BLaER1 treated with 17β-estradiol and CSF1 and Interleukin-3, amounts not matched to agents 10 nM and 100 nM (cell line): ENCODE results near the gene ATP1B1.

Experiments used
- H3K27ac ChIP-seq, 11 experiments: shearing (Covaris generic); formaldehyde crosslinking; 2 replicates each; pipeline ENCODE4 v1.8.1; 2022
- H3K27me3 ChIP-seq, 11 experiments: shearing (Covaris generic); formaldehyde crosslinking; 2 replicates each; pipeline ENCODE4 v1.8.1; 2022
- H3K36me3 ChIP-seq, 11 experiments: shearing (Covaris generic); formaldehyde crosslinking; 2 replicates each; pipeline ENCODE4 v1.8.1; 2022
- H3K4me1 ChIP-seq, 10 experiments: shearing (Covaris generic); formaldehyde crosslinking; 2 replicates each; pipeline ENCODE4 v1.8.1; 2022
- H3K4me2 ChIP-seq, 11 experiments: shearing (Covaris generic); formaldehyde crosslinking; 2 replicates each; pipeline ENCODE4 v1.8.1; 2022
- H3K4me3 ChIP-seq, 10 experiments: shearing (Covaris generic); formaldehyde crosslinking; 2 replicates each; pipeline ENCODE4 v1.8.1; 2022
- H3K9ac ChIP-seq, 11 experiments: shearing (Covaris generic); formaldehyde crosslinking; 2 replicates each; pipeline ENCODE4 v1.8.1; 2022
- H3K9me3 ChIP-seq, 11 experiments: shearing (Covaris generic); formaldehyde crosslinking; replicated peaks in 1 of 11; 2 replicates each; pipeline ENCODE4 v1.8.1; 2022
- H4K20me1 ChIP-seq, 11 experiments: shearing (Covaris generic); formaldehyde crosslinking; 2 replicates each; pipeline ENCODE4 v1.8.1; 2022
- Cebpa-rat ChIP-seq, 11 experiments: shearing (Covaris generic); IDR thresholded peaks; 2 replicates each; pipeline ENCODE4 v1.8.1; 2022

Gene ATP1B1

GRCh38 chr1:169148472-169149252, 42.2 kb downstream of the ATP1B1 start:
- no peak for TF ChIP-seq Cebpa-rat (IDR thresholded peaks at IDR 0.05)
- Histone ChIP-seq H3K27me3 (no peaks in the 10 kb centered on the region), H3K4me3 (no peak overlapping the region), H4K20me1 (no peaks in the 10 kb centered on the region), H3K4me2 (no peak overlapping the region), H3K9ac (no peak overlapping the region), H3K4me1 (no peaks in the 10 kb centered on the region), H3K36me3 (no peaks in the 10 kb centered on the region), H3K9me3 (no peaks in the 10 kb centered on the region), H3K27ac (no peak overlapping the region)

- Histone ChIP-seq H3K27me3 (no peaks in the 10 kb centered on the region), H3K9me3 (no peaks in the 10 kb centered on the region), H4K20me1 (no peaks in the 10 kb centered on the region), H3K4me2 (no peak overlapping the region), H3K9ac (no peak overlapping the region), H3K4me3 (no peak overlapping the region), H3K27ac (no peak overlapping the region), H3K4me1 (no peaks in the 10 kb centered on the region), H3K36me3 (no peaks in the 10 kb centered on the region)
- TF ChIP-seq Cebpa-rat (IDR thresholded peaks at IDR 0.05), result no peak
Observed at GRCh38 chr1:169149555-169150286, 43.2 kb downstream of the ATP1B1 start.

- no peak overlapping the region for H3K27ac ChIP-seq
- H4K20me1 ChIP-seq, result no peaks in the 10 kb centered on the region
- no peak overlapping the region for H3K4me2 ChIP-seq
- H3K27me3 ChIP-seq, result no peaks in the 10 kb centered on the region
- no peak for TF ChIP-seq Cebpa-rat (IDR thresholded peaks at IDR 0.05)
- H3K4me1 ChIP-seq, result no peaks in the 10 kb centered on the region
- no peaks in the 10 kb centered on the region for H3K36me3 ChIP-seq
- no peak overlapping the region for H3K9ac ChIP-seq
- no peak overlapping the region for H3K4me3 ChIP-seq
- no peaks in the 10 kb centered on the region for H3K9me3 ChIP-seq
Observed at GRCh38 chr1:169150641-169151337, 44.3 kb downstream of the ATP1B1 start.

- Histone ChIP-seq H4K20me1 (no peaks in the 10 kb centered on the region), H3K4me1 (no peaks in the 10 kb centered on the region), H3K36me3 (no peaks in the 10 kb centered on the region), H3K27me3 (no peaks in the 10 kb centered on the region), H3K9me3 (no peaks in the 10 kb centered on the region), H3K27ac (no peak overlapping the region), H3K4me3 (no peak overlapping the region), H3K4me2 (no peak overlapping the region), H3K9ac (no peak overlapping the region)
- TF ChIP-seq Cebpa-rat (IDR thresholded peaks at IDR 0.05), result no peak
Observed at GRCh38 chr1:169151338-169151837, 44.9 kb downstream of the ATP1B1 start.

- Histone ChIP-seq H3K9ac (no peak overlapping the region), H4K20me1 (no peaks in the 10 kb centered on the region), H3K4me1 (no peaks in the 10 kb centered on the region), H3K36me3 (no peaks in the 10 kb centered on the region), H3K27me3 (no peaks in the 10 kb centered on the region), H3K9me3 (no peaks in the 10 kb centered on the region), H3K4me2 (no peak overlapping the region), H3K27ac (no peak overlapping the region), H3K4me3 (no peak overlapping the region)
- no peak for TF ChIP-seq Cebpa-rat (IDR thresholded peaks at IDR 0.05)
Observed at GRCh38 chr1:169155675-169156074, 49.2 kb downstream of the ATP1B1 start.

- Histone ChIP-seq H3K9ac (no peak overlapping the region), H4K20me1 (no peaks in the 10 kb centered on the region), H3K27ac (no peak overlapping the region), H3K36me3 (no peaks in the 10 kb centered on the region), H3K4me1 (peaks cover 0 to 8% (median 0%) of the 10 kb centered on the region in 10 experiments; a peak in 3 of 20 replicates), H3K4me2 (no peak overlapping the region), H3K9me3 (no peaks in the 10 kb centered on the region), H3K4me3 (no peak overlapping the region), H3K27me3 (no peaks in the 10 kb centered on the region)
- TF ChIP-seq Cebpa-rat (IDR thresholded peaks at IDR 0.05), result no peak
Observed at GRCh38 chr1:169156580-169156979, 50.1 kb downstream of the ATP1B1 start.

- Histone ChIP-seq H3K27me3 (no peaks in the 10 kb centered on the region), H3K9me3 (no peaks in the 10 kb centered on the region), H3K36me3 (no peaks in the 10 kb centered on the region), H4K20me1 (no peaks in the 10 kb centered on the region), H3K4me1 (peaks cover 0 to 12% (median 0%) of the 10 kb centered on the region in 10 experiments; a peak in 3 of 20 replicates), H3K4me3 (no peak overlapping the region), H3K9ac (no peak overlapping the region), H3K4me2 (peak overlapping the region in 2 of 11 experiments; percentile 20 to 36; a peak in 2 of 22 replicates), H3K27ac (no peak overlapping the region)
- no peak for TF ChIP-seq Cebpa-rat (IDR thresholded peaks at IDR 0.05)
Observed at GRCh38 chr1:169160845-169161495, 54.5 kb downstream of the ATP1B1 start.

- H3K27ac ChIP-seq, result no peak overlapping the region
- H3K36me3 ChIP-seq, result no peaks in the 10 kb centered on the region
- peaks cover 0 to 12% (median 0%) of the 10 kb centered on the region in 10 experiments; a peak in 3 of 20 replicates for H3K4me1 ChIP-seq
- H3K27me3 ChIP-seq, result no peaks in the 10 kb centered on the region
- peak overlapping the region in 2 of 11 experiments; percentile 20 to 36; a peak in 3 of 22 replicates for H3K4me2 ChIP-seq
- no peaks in the 10 kb centered on the region for H4K20me1 ChIP-seq
- no peaks in the 10 kb centered on the region for H3K9me3 ChIP-seq
- no peak overlapping the region for H3K4me3 ChIP-seq
- no peak for TF ChIP-seq Cebpa-rat (IDR thresholded peaks at IDR 0.05)
- H3K9ac ChIP-seq, result no peak overlapping the region
Observed at GRCh38 chr1:169161496-169162194, 55.2 kb downstream of the ATP1B1 start.
